Stimulated activated CD8-positive, alpha-beta memory T cell treated with anti-CD3 and anti-CD28 coated beads, Interleukin-12 subunit alpha, Interleukin-12 subunit beta, amount 100 ng/mL, for 1 hour (primary cell): ENCODE results near the gene RAX.

Source experiments
- DNase-seq: peaks from one replicate; pipeline ENCODE4 v3.0.0-alpha.2; 2020; ENCODE audit warnings: low read depth

Gene RAX

GRCh38 chr18:59246796-59247195 lies 26.5 kb downstream of the RAX start:
- no peak for DNase-seq

- DNase-seq = no peak
Observed at GRCh38 chr18:59242906-59243305, 30.3 kb downstream of the RAX start.

GRCh38 chr18:59239642-59240041 lies 33.6 kb downstream of the RAX start:
- DNase-seq = no peak

GRCh38 chr18:59238385-59238784 lies 34.9 kb downstream of the RAX start:
- DNase-seq = no peak

- DNase-seq = no peak
Observed at GRCh38 chr18:59233017-59233410, 40.2 kb downstream of the RAX start.

GRCh38 chr18:59232309-59233016 lies 40.8 kb downstream of the RAX start:
- no peak for DNase-seq

GRCh38 chr18:59231877-59232276 lies 41.4 kb downstream of the RAX start:
- no peak for DNase-seq

- no peak for DNase-seq
Observed at GRCh38 chr18:59231114-59231513, 42.1 kb downstream of the RAX start.

GRCh38 chr18:59229701-59230443 lies 43.4 kb downstream of the RAX start:
- DNase-seq = no peak

GRCh38 chr18:59229191-59229590 lies 44.1 kb downstream of the RAX start:
- no peak for DNase-seq

- DNase-seq = no peak
Observed at GRCh38 chr18:59228351-59228750, 44.9 kb downstream of the RAX start.

- DNase-seq = no peak
Observed at GRCh38 chr18:59222341-59222740, 50.9 kb downstream of the RAX start.

GRCh38 chr18:59220784-59221765 lies 52.2 kb downstream of the RAX start:
- no peak for DNase-seq

GRCh38 chr18:59220164-59220783 lies 53.0 kb downstream of the RAX start:
- no peak for DNase-seq

GRCh38 chr18:59219672-59220163 lies 53.5 kb downstream of the RAX start, which contains the start of gene GRP:
TSS of gene GRP (plus strand) at chr18:59220158. CDS start at chr18:59220266, 108 bp downstream.
- no peak for DNase-seq

- no peak for DNase-seq
Observed at GRCh38 chr18:59218018-59218417, 55.2 kb downstream of the RAX start.
